Measurements from ENCODE around the gene TCEAL7.

DNA sequence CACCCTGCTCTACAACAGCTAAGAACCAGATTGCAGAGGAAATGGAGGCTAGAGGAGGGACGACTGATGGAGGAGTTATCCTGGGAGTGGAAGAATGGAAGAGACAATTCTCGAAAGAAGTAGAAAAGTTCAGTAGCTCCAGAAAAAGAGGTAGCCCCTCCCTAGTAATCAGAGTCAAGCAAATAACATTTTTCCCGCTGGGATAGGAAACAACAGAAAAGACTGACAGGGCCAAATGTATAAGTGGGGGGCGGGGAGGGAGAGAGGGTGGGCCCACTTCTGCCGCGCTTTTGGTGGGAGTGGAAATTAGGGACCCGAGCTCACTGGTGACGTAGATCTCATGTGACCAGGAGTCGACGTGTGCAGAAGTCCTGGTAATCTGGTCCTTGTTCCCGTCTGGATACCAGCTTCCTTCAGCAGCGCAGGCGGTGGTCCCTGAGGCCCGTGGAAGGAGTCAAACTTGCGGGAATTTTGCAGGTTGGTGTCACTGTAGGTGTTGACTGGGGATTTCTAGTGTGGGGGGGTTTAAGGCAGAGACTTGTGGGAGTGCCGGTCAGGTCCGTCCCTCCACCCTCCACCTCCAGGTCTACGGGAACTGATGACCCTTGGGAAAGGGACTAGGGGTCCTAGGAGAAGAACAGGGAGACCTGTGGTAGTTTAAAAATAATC, 26.2 kb downstream of the TCEAL7 start, which contains the start of gene TCEAL9:
- no peak for TF ChIP-seq SP1 (IDR thresholded peaks at IDR 0.05)
- TF ChIP-seq TARDBP (IDR thresholded peaks at IDR 0.05): no peak
- no peak for TF ChIP-seq BHLHE40 (IDR thresholded peaks at IDR 0.05; ENCODE audit: borderline replicate concordance)
- TF ChIP-seq FOXK2 (IDR thresholded peaks at IDR 0.05): no peak
- TF ChIP-seq FOXM1 (IDR thresholded peaks at IDR 0.05; ENCODE audit: borderline replicate concordance): no peak
- no peak for TF ChIP-seq LEF1 (IDR thresholded peaks at IDR 0.05; ENCODE audit: borderline replicate concordance)
- TF ChIP-seq, protein P1, sequence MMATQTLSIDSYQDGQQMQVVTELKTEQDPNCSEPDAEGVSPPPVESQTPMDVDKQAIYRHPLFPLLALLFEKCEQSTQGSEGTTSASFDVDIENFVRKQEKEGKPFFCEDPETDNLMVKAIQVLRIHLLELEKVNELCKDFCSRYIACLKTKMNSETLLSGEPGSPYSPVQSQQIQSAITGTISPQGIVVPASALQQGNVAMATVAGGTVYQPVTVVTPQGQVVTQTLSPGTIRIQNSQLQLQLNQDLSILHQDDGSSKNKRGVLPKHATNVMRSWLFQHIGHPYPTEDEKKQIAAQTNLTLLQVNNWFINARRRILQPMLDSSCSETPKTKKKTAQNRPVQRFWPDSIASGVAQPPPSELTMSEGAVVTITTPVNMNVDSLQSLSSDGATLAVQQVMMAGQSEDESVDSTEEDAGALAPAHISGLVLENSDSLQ (IDR thresholded peaks at IDR 0.05): peak; percentile 89
- no peak for TF ChIP-seq SUZ12 (IDR thresholded peaks at IDR 0.05)
- no peak for TF ChIP-seq FOXA1 (IDR thresholded peaks at IDR 0.05)
- TF ChIP-seq L3MBTL2 (conservative IDR thresholded peaks at IDR 0.05): peak; percentile 76
- no peak for TF ChIP-seq ZNF384 (IDR thresholded peaks at IDR 0.05)
- TF ChIP-seq HDGF (IDR thresholded peaks at IDR 0.05; ENCODE audit: borderline replicate concordance): no peak
- no peak for TF ChIP-seq ARNT (IDR thresholded peaks at IDR 0.05)
